ENCODE results near the gene POLR2H.

POLR2H gene

DNA sequence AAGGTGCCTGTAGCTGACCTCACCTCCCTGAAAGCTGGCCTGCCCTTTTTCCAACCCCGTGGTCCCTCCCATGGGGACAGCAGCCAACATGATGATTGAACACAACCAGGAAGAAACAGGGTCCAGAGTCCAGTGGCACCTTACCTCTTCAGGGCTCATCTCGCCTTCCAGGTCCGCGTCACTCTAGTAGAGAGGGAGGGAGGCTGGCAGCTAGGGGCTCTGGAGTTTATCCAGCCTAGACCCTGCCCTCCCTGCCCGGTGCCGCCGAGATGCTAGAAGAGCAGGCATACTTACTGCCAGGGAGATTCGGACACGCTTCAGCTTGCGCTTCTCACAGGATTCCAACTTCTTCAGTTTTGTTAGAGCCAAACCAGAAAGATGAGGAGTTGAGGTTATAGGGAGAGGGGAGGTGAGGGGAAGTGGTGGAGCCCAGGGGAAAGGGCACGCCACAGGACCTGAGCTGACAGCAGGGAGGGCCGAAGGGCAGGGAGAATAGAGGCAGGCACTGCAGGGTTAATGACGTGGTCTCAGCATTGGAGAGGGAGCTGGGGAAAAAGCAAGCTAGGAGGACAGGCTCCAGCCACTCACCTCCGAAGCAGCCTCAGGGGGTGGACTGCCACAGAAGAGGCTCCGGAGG lies 9.2 kb upstream of the POLR2H start:
- in situ Hi-C loops (cut with MboI; ENCODE audit: low sequenced_read_pairs): no loop called here

DNA sequence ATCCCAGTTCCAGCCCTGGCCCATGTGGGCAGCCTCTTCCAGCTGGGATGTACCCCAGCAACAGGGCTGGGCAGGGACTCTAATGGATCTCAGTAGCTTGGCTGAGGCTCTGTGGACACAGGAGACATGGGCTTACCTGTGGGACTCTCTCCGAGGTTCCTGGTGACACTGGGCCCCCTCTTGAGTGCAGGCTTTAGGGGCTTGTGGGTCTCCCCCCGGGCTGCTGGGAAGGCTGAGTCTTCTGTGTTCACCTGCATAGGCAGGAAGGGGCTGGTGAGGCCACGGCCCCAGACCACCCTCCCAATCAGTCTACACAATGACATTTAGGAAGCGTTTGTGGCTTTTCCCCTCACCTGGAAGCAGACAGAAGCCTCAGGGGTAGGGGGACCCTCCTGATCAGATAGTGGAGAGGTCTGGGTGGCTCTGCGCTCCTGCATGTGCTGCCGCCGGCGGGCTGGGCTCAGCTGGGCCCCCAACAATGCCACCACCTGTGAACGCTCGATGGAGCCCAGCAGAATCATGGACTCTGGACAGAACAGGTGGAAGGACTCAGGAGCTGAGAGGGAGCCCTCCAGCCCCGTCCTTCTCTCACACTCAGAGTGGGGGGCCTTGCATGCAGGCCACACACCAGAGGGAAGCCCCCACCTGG lies 8.5 kb upstream of the POLR2H start:
- in situ Hi-C loops (cut with MboI; ENCODE audit: low sequenced_read_pairs): no loop called here

DNA sequence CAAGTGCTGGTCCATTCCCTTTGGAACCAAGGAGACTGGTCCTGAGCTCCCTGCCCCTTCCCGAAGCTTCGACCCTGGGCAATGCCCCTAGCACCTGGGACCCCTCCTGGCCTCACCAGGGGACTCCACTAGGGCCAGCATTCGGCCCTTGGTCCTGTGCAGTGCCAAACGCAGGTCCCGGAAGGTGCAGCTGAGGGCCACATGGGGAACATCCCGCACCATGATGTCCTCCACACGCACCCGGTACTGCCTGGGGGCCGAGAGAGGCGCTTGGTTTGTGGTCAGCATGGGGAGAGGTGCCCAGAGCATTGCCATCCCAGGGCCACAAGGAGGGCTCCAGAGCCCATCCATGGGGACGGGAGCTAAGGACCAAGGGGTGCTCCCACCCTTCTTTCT lies 8.0 kb upstream of the POLR2H start:
- in situ Hi-C loops (cut with MboI; ENCODE audit: low sequenced_read_pairs): no loop called here

DNA sequence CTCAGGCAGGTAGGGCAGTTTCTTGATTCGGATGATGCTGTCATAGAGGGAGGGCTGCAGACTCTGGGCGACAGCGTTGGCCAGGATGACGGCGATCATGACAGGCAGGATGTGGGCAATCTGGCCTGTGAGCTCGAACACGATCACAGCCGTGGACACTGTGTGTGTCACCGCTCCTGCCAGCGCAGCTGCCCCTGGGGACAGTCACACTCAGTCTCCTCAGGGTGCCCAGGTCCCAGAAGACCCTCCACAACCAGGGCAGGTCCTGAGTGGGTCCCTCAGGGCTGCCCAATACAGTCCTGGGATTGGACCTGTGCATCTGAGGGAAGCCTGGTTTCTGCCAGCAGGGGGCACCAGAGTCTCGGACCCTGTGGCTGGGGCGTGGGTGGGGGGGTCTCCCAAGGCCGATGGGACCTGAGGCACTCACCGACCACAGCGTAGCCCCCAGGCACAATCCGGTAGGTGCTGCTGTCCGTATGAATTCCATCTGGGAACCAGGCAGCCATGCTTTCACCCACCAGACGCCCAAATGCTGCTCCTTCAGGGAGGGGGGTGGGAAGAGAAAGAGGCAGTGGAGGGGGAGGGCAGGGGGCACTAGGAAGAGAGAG lies 7.3 kb upstream of the POLR2H start:
- in situ Hi-C loops (cut with MboI; ENCODE audit: low sequenced_read_pairs): no loop called here

GRCh38 chr3:184354754-184355153 lies 6.8 kb upstream of the POLR2H start:
- in situ Hi-C loops (cut with MboI; ENCODE audit: low sequenced_read_pairs): no loop called here

GRCh38 chr3:184355261-184356040 lies 6.1 kb upstream of the POLR2H start:
- in situ Hi-C loops (cut with MboI; ENCODE audit: low sequenced_read_pairs): no loop called here

- in situ Hi-C loops (cut with MboI; ENCODE audit: low sequenced_read_pairs): no loop called here
Observed at GRCh38 chr3:184357248-184358123, 4.0 kb upstream of the POLR2H start.

DNA sequence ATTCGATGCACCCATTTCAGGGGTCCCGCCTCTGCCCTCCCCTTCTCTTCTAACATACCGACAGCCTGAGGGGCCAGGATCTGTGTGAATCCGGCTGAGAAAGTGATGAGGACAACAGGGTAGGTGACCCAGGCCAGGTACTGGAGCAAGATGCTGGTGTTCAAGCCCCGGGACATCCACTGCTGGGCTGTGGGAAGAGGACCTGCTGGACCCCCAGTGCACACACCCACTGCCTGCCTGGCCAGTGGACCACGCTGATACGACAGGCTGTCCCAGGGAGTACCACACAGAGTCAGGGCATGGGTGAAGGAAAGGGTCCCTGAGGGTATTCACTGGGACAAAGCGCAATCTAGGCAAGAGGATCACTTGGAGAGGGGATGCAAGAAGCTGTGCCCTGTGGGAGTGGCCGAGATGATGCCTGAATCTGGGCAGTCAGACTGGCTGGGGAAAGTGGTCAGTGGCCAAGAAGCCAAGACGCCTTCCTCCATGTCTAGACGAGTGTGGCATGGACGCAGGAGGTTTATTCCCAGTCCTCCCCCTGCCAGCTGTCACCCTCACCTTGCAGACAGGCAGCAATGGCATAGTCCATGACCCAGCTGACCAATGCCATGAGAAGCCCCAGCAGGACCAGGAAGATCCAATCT lies 3.3 kb upstream of the POLR2H start:
- in situ Hi-C loops (cut with MboI; ENCODE audit: low sequenced_read_pairs): no loop called here

GRCh38 chr3:184358921-184359350 lies 2.6 kb upstream of the POLR2H start:
- in situ Hi-C loops (cut with MboI; ENCODE audit: low sequenced_read_pairs): no loop called here

DNA sequence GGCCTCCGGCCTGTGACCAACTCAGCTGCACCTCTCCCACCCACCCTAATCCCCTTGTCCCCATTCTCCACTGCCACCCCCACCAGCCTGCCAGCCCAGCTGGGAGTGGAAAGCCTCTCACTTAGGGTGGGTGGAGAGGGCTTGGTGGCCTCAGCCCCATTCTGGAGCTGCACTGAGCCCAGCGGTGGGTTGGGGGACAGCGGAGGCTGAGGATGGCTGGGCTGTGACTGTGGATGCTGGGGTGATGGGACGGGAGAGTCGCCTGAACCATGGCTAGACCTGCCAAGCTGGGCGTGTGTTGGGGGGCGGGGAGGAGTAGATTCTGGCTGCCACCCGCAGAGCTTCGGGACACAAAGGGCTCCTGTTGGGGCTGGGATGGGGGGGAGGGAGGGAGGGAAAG lies 1.9 kb upstream of the POLR2H start:
- in situ Hi-C loops (cut with MboI; ENCODE audit: low sequenced_read_pairs): no loop called here

- in situ Hi-C loops (cut with MboI; ENCODE audit: low sequenced_read_pairs): no loop called here
Observed at GRCh38 chr3:184360070-184360928, 1.2 kb upstream of the POLR2H start.

DNA sequence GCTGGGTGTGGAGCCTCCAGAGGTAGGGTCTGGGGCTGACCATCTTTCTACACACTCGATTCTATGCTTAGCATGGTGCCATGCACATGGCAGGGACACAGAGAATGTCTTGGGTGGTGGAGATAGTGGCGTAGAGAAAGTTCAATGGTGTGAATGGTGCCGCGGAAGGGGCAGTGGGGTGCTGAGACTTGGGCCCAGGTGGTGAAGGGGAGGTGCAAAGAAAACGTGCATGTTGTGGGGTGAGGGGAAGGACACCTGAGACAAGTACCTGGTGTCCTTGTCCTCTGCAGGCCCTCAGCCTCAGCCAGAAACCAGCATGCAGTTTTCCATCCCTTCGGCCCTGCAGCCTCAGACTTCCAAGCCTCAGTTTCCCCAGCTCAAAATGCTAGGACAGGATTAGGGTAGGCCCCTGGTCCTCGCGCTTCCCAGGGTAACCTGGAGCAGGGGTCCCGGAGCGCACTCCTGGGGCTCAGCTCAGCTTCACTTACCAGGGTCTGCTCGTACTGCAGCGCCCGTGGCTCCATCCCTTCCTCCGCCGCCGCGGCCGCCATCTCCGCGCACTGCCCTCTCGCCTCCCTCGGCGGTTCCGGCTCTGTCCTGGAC lies 480 bp upstream of the POLR2H start:
- in situ Hi-C loops (cut with MboI; ENCODE audit: low sequenced_read_pairs): no loop called here

DNA sequence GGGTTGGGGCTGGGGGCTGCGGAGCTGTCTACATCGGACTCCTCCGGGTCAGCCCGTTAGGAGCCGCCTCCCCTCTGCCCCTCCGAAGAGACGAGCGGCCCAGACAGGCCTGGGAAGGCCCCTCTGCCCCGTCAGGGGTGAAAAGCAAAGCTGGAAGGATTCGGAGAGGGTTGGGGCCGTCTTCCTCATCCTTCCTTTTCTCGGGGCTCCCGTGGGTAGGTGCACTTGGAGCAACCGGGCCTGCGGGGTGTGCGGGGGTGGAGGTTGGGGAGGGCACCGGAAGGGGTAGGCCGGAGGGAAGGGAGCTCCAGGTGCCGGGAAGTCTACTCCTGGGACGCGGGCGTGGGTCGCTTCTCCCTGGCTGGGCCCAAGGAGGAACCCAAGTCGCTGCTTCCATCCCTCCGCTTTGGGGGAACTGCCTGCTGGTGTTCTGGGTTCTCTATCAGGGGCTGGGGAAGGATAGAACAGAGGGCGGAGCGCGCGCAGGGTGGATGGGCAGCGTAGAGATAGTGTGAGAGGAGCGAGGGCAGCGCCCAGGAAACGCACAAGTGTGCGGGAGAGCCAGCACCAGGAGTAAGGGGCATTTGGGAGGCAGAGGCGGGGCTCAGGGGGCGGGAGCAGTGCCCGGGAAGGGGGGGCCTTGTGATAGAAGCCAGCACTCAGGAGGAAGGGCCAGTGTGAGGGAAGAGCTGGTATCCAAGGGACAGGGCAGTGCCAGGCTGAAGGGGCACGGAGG lies 590 bp downstream of the POLR2H start:
- in situ Hi-C loops (cut with MboI; ENCODE audit: low sequenced_read_pairs): no loop called here

DNA sequence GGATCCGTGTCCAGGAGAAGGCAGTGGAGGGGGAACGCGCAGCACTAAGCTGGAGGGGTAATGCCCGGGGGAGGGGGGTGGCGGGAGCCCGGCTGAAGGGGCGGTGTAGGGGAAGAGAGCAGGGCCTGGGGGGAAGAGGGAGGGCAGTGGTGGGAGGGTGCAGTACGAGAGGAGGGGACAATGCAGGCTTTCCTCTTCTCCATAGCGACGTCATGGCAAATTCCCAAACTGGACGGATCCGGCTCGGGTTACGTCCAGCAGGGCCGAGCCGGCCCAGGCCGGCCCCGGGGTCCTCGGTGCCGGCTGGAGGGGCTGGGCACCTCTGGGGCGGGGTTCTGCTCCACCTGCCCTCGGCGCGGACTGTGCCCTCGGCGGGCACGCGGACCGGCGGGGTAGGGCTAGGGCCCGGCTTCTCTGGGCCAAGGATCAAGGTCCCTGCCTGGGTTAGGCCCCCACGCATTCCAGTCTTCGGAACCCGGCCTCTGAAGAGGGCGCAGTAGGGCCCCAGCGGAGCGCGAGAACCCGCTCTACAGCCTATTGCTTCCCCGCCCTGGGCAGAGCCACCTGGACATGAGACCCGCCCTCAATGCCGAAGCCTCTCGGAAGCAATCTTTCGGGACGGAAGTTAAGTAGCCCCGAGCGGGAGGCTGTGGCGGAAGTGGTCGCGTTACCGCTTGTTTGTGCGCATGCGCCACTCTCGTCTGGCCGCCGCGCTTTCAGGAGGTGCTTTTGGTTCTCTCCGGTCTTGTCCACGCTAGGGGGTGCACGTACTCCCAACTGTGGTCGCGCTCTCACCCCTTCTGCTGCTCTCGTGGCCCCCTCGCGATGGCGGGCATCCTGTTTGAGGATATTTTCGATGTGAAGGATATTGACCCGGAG lies 1.4 kb downstream of the POLR2H start:
- in situ Hi-C loops (cut with MboI; ENCODE audit: low sequenced_read_pairs): no loop called here

- in situ Hi-C loops (cut with MboI; ENCODE audit: low sequenced_read_pairs): no loop called here
Observed at GRCh38 chr3:184366619-184367289, 5.2 kb downstream of the POLR2H start.

GRCh38 chr3:184368116-184368515 lies 6.6 kb downstream of the POLR2H start:
- in situ Hi-C loops (cut with MboI; ENCODE audit: low sequenced_read_pairs): no loop called here

Measured in HL-60/S4 treated with phorbol 12-myristate 13-acetate at 8.2 ng/mL for 4 days and 3 days (cell line).